ENCODE measurements around the gene MYH10. TPM values are rescaled to one million over a fixed set of nuclear protein-coding genes. Genes with fewer than 3 reads are reported as not detected.
A peak's percentile ranks its signal among the peaks of the same experiment; 100 is the strongest.

The MYH10 gene
- total and polyA plus RNA-seq, 4 donors, result 205 to 1,963 (median 819) TPM

- Histone ChIP-seq H3K27me3 (ENCODE audit: control insufficient read depth in 1 of 2, insufficient read depth in 2 of 2, low read length in 1 of 2) (no peaks in the 10 kb centered on the region), H3K9me3 (ENCODE audit: control insufficient read depth, low read length) (no peaks in the 10 kb centered on the region), H3K27ac (ENCODE audit: low read depth in 1 of 2, low read length in 2 of 2) (peak overlapping the region; percentile 20 to 26), H3K4me3 (ENCODE audit: low read length in 2 of 2) (no peak overlapping the region), H3K36me3 (ENCODE audit: control insufficient read depth in 1 of 2, insufficient read depth in 2 of 2, low read length in 1 of 2) (peaks cover 0 to 31% of the 10 kb centered on the region in 2 donors), H3K4me1 (ENCODE audit: control insufficient read depth in 1 of 2, insufficient read depth in 2 of 2, low read length in 2 of 2) (peaks cover 6% of the 10 kb centered on the region in 2 donors)
- 47 to 60% methylated on average over 6 of the region's 6 CpGs for WGBS, 2 donors
- DNase-seq, result no peak
- intact Hi-C loops (cut with DNase I), result no loop called here
- no peak for ATAC-seq (ENCODE audit: low FRiP score)
These were observed 112.2 kb downstream of the MYH10 start for GRCh38 chr17:8518326-8518725.

DNA sequence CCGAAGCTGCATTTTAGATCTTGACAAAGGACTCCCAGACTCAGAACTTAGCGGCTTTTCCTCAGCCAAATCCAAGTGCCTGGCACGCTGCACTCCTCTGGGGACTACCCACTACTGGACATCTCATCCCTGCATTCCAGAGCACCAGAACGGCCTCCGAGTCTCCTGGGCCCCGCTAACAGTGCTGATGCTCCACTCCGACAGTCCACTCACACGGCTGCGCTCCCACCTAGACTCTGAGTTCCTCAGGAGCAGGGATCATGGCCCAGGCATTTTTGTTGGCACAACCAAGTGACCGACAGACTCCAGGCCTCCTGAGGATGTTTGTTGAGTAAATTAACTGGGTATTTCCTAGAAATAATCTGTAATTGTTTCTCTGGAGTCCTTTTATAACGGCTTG lies 115.7 kb downstream of the MYH10 start:
- DNase-seq (peak in 1 of 2 donors; percentile 61), ATAC-seq (ENCODE audit: low FRiP score) (peak; percentile 47)
- Histone ChIP-seq H3K4me1 (ENCODE audit: control insufficient read depth in 1 of 2, insufficient read depth in 2 of 2, low read length in 2 of 2) (peaks cover 0 to 3% of the 10 kb centered on the region in 2 donors), H3K27me3 (ENCODE audit: control insufficient read depth in 1 of 2, insufficient read depth in 2 of 2, low read length in 1 of 2) (no peaks in the 10 kb centered on the region), H3K27ac (ENCODE audit: low read depth in 1 of 2, low read length in 2 of 2) (peak overlapping the region; percentile 10 to 82), H3K36me3 (ENCODE audit: control insufficient read depth in 1 of 2, insufficient read depth in 2 of 2, low read length in 1 of 2) (peaks cover 3 to 22% of the 10 kb centered on the region in 2 donors), H3K9me3 (ENCODE audit: control insufficient read depth, low read length) (no peaks in the 10 kb centered on the region), H3K4me3 (ENCODE audit: low read length in 2 of 2) (no peak overlapping the region)
- intact Hi-C loops (cut with DNase I), result no loop called here
- WGBS, 2 donors, result 3 to 15% methylated on average over 11 of the region's 11 CpGs

DNA sequence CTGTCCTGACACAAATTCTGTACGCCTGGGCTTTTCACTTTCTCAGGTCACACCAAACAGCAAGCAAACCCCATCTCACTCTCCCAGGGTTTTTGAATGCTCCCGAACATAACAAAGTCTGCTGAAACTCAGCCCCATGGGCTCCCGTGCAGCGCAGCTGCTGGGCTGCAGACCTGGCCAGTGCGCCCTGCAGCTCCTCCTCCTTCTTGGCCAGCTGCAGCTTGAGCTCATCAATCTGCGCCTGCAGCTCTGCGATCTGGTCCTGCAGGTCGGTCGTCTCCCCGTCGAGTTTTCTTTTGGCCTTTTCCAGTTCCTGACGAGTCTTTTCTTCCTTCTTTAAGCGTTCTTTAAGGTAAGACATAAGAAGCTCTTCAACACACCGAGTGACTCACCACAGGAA lies 124.4 kb downstream of the MYH10 start:
- intact Hi-C loops (cut with DNase I), result no loop called here
- ATAC-seq (ENCODE audit: low FRiP score), result no peak
- Histone ChIP-seq H3K36me3 (ENCODE audit: control insufficient read depth in 1 of 2, insufficient read depth in 2 of 2, low read length in 1 of 2) (peaks cover 12 to 27% of the 10 kb centered on the region in 2 donors), H3K4me3 (ENCODE audit: low read length in 2 of 2) (no peak overlapping the region), H3K27me3 (ENCODE audit: control insufficient read depth in 1 of 2, insufficient read depth in 2 of 2, low read length in 1 of 2) (no peaks in the 10 kb centered on the region), H3K9me3 (ENCODE audit: control insufficient read depth, low read length) (no peaks in the 10 kb centered on the region), H3K4me1 (ENCODE audit: control insufficient read depth in 1 of 2, insufficient read depth in 2 of 2, low read length in 2 of 2) (no peaks in the 10 kb centered on the region), H3K27ac (ENCODE audit: low read depth in 1 of 2, low read length in 2 of 2) (no peak overlapping the region)
- WGBS, 2 donors, result 40 to 46% methylated on average over 14 of the region's 14 CpGs
- DNase-seq, result peak; percentile 40 to 57

DNA sequence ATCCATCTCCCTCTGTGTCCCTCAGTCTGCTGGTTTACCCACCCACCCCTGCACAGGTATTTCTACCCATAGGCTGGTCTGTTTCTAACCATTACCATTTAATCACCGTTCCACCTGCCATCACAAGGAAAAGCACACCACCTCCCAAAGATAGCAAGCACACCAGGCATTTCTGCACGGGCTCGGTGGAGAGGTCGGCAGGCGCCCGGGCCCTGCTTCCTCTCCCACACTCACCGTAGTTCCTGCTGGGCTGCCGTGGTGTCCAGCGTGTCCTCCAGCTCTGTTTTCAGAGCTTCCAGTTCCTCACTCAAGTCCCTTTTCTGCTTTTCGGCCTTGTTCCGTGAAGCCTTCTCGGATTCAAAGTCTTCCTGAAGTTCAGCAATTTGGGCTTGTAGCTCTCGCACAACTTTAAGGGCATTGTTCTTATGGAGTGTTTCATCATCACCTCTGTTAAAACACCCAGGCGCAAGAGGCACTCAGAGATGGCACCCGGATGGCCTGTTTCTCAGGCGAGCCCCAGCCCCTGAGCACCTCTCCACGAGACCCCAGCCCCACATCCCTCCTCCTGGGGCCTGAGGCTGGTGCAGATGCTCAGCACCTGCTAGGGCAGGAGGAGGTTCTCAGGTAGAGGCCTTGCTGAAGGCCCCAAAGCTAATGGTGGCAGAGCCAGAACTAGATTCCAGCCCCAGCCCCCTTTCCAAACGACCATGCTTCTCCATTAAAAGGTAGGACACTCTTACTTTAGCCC lies 125.9 kb downstream of the MYH10 start:
- peak; percentile 26 to 48 for DNase-seq
- Histone ChIP-seq H3K27ac (ENCODE audit: low read depth in 1 of 2, low read length in 2 of 2) (peak overlapping the region; percentile 0 to 46), H3K27me3 (ENCODE audit: control insufficient read depth in 1 of 2, insufficient read depth in 2 of 2, low read length in 1 of 2) (no peaks in the 10 kb centered on the region), H3K36me3 (ENCODE audit: control insufficient read depth in 1 of 2, insufficient read depth in 2 of 2, low read length in 1 of 2) (peaks cover 12 to 31% of the 10 kb centered on the region in 2 donors), H3K9me3 (ENCODE audit: control insufficient read depth, low read length) (no peaks in the 10 kb centered on the region), H3K4me1 (ENCODE audit: control insufficient read depth in 1 of 2, insufficient read depth in 2 of 2, low read length in 2 of 2) (no peaks in the 10 kb centered on the region), H3K4me3 (ENCODE audit: low read length in 2 of 2) (no peak overlapping the region)
- 80 to 85% methylated on average over 18 of the region's 18 CpGs for WGBS, 2 donors
- intact Hi-C loops (cut with DNase I), result no loop called here
- no peak for ATAC-seq (ENCODE audit: low FRiP score)

GRCh38 chr17:8503807-8504206 lies 126.7 kb downstream of the MYH10 start:
- no peaks in the 10 kb centered on the region for H3K9me3 ChIP-seq (ENCODE audit: control insufficient read depth, low read length)
- DNase-seq (peak; percentile 46 to 73), ATAC-seq (ENCODE audit: low FRiP score) (peak; percentile 37)
- H3K36me3 ChIP-seq (ENCODE audit: control insufficient read depth in 1 of 2, insufficient read depth in 2 of 2, low read length in 1 of 2), result peaks cover 11 to 32% of the 10 kb centered on the region in 2 donors
- 49 to 55% methylated on average over 9 of the region's 9 CpGs for WGBS, 2 donors
- H3K27ac ChIP-seq (ENCODE audit: low read depth in 1 of 2, low read length in 2 of 2), result peak overlapping the region; percentile 7 to 46
- H3K4me1 ChIP-seq (ENCODE audit: control insufficient read depth in 1 of 2, insufficient read depth in 2 of 2, low read length in 2 of 2), result no peaks in the 10 kb centered on the region
- no peaks in the 10 kb centered on the region for H3K27me3 ChIP-seq (ENCODE audit: control insufficient read depth in 1 of 2, insufficient read depth in 2 of 2, low read length in 1 of 2)
- H3K4me3 ChIP-seq (ENCODE audit: low read length in 2 of 2), result no peak overlapping the region
- intact Hi-C loops (cut with DNase I), result no loop called here

DNA sequence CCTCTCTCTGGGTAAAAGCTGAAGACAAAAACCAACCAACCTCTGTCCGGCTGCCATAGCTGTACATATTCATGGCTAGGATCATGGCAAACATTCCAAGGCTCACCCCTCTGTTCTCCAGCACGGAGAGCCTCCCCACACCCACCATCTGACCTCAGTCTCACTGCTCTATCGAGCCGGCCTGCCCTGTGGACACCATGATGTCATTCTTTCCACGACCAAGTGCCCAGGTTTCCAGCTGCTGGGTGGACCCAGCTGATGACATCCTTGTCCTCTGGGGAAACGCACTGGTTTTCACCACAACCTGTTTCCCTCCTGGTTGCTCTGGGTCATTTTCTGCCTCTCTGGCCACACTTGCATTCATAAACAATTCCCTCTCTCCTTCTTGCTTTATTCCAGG lies 127.2 kb downstream of the MYH10 start:
- Histone ChIP-seq H3K27me3 (ENCODE audit: control insufficient read depth in 1 of 2, insufficient read depth in 2 of 2, low read length in 1 of 2) (no peaks in the 10 kb centered on the region), H3K36me3 (ENCODE audit: control insufficient read depth in 1 of 2, insufficient read depth in 2 of 2, low read length in 1 of 2) (peaks cover 8 to 29% of the 10 kb centered on the region in 2 donors), H3K4me3 (ENCODE audit: low read length in 2 of 2) (no peak overlapping the region), H3K4me1 (ENCODE audit: control insufficient read depth in 1 of 2, insufficient read depth in 2 of 2, low read length in 2 of 2) (no peaks in the 10 kb centered on the region), H3K27ac (ENCODE audit: low read depth in 1 of 2, low read length in 2 of 2) (peak overlapping the region; percentile 7 to 46), H3K9me3 (ENCODE audit: control insufficient read depth, low read length) (no peaks in the 10 kb centered on the region)
- ATAC-seq (ENCODE audit: low FRiP score), result peak; percentile 73
- 7 to 8% methylated on average over 6 of the region's 6 CpGs for WGBS, 2 donors
- DNase-seq, result peak; percentile 73 to 82
- intact Hi-C loops (cut with DNase I), result no loop called here

DNA sequence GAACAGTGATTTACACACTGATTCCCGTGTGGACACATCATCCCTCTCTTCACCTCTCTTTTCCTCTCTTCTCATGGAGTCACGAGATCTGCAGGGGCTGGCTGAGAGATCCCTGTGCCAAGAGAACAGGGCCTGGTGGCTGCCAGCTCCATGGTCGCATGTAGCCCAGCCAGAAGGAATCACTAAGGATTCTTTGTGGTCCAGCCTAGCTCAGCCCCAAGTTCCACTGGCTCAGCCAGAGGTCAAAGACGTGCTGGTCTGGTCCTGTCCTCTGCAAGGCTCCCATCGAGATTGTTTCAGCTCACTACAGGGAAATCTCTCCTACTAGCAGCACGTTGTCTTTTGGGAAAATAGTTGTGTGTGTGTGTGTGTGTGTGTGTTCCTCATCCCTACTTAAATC lies 128.4 kb downstream of the MYH10 start:
- H3K4me1 ChIP-seq (ENCODE audit: control insufficient read depth in 1 of 2, insufficient read depth in 2 of 2, low read length in 2 of 2), result no peaks in the 10 kb centered on the region
- peak overlapping the region in 1 of 2 donors; percentile 84 for H3K27ac ChIP-seq (ENCODE audit: low read depth in 1 of 2, low read length in 2 of 2)
- H3K27me3 ChIP-seq (ENCODE audit: control insufficient read depth in 1 of 2, insufficient read depth in 2 of 2, low read length in 1 of 2), result no peaks in the 10 kb centered on the region
- peak; percentile 51 to 62 for DNase-seq
- WGBS, 2 donors, result 11 to 12% methylated on average over 6 of the region's 6 CpGs
- intact Hi-C loops (cut with DNase I), result no loop called here
- H3K4me3 ChIP-seq (ENCODE audit: low read length in 2 of 2), result no peak overlapping the region
- peaks cover 3 to 26% of the 10 kb centered on the region in 2 donors for H3K36me3 ChIP-seq (ENCODE audit: control insufficient read depth in 1 of 2, insufficient read depth in 2 of 2, low read length in 1 of 2)
- ATAC-seq (ENCODE audit: low FRiP score), result peak; percentile 26
- no peaks in the 10 kb centered on the region for H3K9me3 ChIP-seq (ENCODE audit: control insufficient read depth, low read length)

DNA sequence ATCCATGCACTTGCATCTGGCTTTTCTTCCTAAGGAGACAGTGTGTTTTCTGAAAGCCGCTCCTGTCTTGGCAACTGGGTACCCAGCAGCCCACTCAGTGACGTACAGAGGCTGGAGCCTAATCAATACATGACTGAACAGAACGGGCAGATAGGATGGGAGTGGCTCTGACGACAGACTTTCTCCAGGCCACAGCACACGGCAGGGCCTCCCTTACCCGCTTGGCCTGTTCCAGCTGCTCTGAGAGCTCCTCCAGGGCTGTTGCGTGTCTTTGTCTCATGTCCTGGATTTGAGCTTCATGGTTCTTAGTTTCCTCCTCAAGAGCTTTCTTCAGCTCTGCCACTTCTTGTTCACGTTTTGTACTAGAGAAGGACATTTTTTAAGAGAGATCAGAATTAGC lies 129.9 kb downstream of the MYH10 start:
- H3K27ac ChIP-seq (ENCODE audit: low read depth in 1 of 2, low read length in 2 of 2), result peak overlapping the region in 1 of 2 donors; percentile 38
- H3K36me3 ChIP-seq (ENCODE audit: control insufficient read depth in 1 of 2, insufficient read depth in 2 of 2, low read length in 1 of 2), result peaks cover 3 to 29% of the 10 kb centered on the region in 2 donors
- intact Hi-C loops (cut with DNase I), result no loop called here
- ATAC-seq (ENCODE audit: low FRiP score) (no peak), DNase-seq (peak in 1 of 2 donors; percentile 7)
- no peaks in the 10 kb centered on the region for H3K4me1 ChIP-seq (ENCODE audit: control insufficient read depth in 1 of 2, insufficient read depth in 2 of 2, low read length in 2 of 2)
- H3K27me3 ChIP-seq (ENCODE audit: control insufficient read depth in 1 of 2, insufficient read depth in 2 of 2, low read length in 1 of 2), result no peaks in the 10 kb centered on the region
- WGBS, 2 donors, result 53 to 55% methylated on average over 8 of the region's 8 CpGs
- no peaks in the 10 kb centered on the region for H3K9me3 ChIP-seq (ENCODE audit: control insufficient read depth, low read length)
- no peak overlapping the region for H3K4me3 ChIP-seq (ENCODE audit: low read length in 2 of 2)

DNA sequence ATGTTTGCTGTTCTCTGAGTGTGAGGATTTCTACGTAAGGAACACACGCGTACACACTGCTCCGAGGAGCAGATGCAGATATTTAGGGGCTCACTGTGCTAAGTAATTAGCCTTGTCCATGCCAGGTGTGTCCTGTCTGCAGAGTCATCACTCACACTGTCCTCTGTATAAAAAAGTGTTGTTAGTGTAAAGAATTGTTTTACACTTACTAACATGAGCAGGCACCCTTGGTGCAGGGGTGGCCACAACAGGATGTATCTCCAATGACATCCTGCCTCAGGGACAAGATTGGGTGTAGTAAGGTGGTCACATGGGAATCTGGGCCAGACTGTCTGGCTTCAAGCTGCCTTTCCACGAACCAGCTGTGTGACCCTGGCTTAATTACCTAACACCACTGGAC lies 130.9 kb downstream of the MYH10 start:
- intact Hi-C loops (cut with DNase I), result no loop called here

More for the DNA sequence above, 130.9 kb downstream of the MYH10 start:
- DNase-seq (peak in 1 of 2 donors; percentile 18), ATAC-seq (ENCODE audit: low FRiP score) (no peak)
- no peaks in the 10 kb centered on the region for H3K9me3 ChIP-seq (ENCODE audit: control insufficient read depth, low read length)
- peak overlapping the region in 1 of 2 donors; percentile 56 for H3K27ac ChIP-seq (ENCODE audit: low read depth in 1 of 2, low read length in 2 of 2)
- H3K4me1 ChIP-seq (ENCODE audit: control insufficient read depth in 1 of 2, insufficient read depth in 2 of 2, low read length in 2 of 2), result no peaks in the 10 kb centered on the region
- H3K36me3 ChIP-seq (ENCODE audit: control insufficient read depth in 1 of 2, insufficient read depth in 2 of 2, low read length in 1 of 2), result peaks cover 3 to 31% of the 10 kb centered on the region in 2 donors
- no peaks in the 10 kb centered on the region for H3K27me3 ChIP-seq (ENCODE audit: control insufficient read depth in 1 of 2, insufficient read depth in 2 of 2, low read length in 1 of 2)
- WGBS, 2 donors, result 68 to 69% methylated on average over 5 of the region's 5 CpGs
- no peak overlapping the region for H3K4me3 ChIP-seq (ENCODE audit: low read length in 2 of 2)

All from aorta (tissue), 5 donors.